Liver (tissue), 9 donors: ENCODE results near the gene ZNF443. TPM values are rescaled to one million over a fixed set of nuclear protein-coding genes. Genes with fewer than 3 reads are reported as not detected.

Experiments
- DNase-seq: peaks from one replicate; pipeline ENCODE4 v3.0.0-alpha.2; 2017; ENCODE audit warnings: low spot score
- H3K27ac ChIP-seq, 2 donors: one replicate each; pipeline ENCODE4 v1.7.0; 2013; ENCODE audit warnings: inconsistent platforms in 2 of 2, low read length in 2 of 2, control low read depth in 1 of 2, low read depth in 1 of 2, mild to moderate bottlenecking in 1 of 2
- H3K27me3 ChIP-seq, 4 donors: one replicate each; pipeline versions ENCODE4 v1.6.1 to v1.7.0; 2013; ENCODE audit warnings: low read length in 3 of 4, inconsistent platforms in 1 of 4, mild to moderate bottlenecking in 1 of 4, moderate library complexity in 1 of 4; ENCODE audit not compliant: control insufficient read depth in 4 of 4, insufficient read depth in 4 of 4
- H3K36me3 ChIP-seq, 4 donors: one replicate each; pipeline versions ENCODE4 v1.6.1 to v1.7.0; 2013; ENCODE audit warnings: low read length in 3 of 4, mild to moderate bottlenecking in 3 of 4, low read depth in 1 of 4, moderate library complexity in 1 of 4; ENCODE audit not compliant: control insufficient read depth in 4 of 4, insufficient read depth in 3 of 4
- H3K4me1 ChIP-seq, 4 donors: one replicate each; pipeline versions ENCODE4 v1.6.1 to v1.7.0; 2013; ENCODE audit warnings: low read length in 3 of 4, mild to moderate bottlenecking in 3 of 4, moderate library complexity in 1 of 4; ENCODE audit not compliant: control insufficient read depth in 4 of 4, insufficient read depth in 4 of 4
- H3K4me3 ChIP-seq, 3 donors: one replicate each; pipeline versions ENCODE4 v1.6.1 to v1.7.0; 2013; ENCODE audit warnings: low read length in 3 of 3, control low read depth in 1 of 3, low read depth in 1 of 3, mild to moderate bottlenecking in 1 of 3
- H3K9ac ChIP-seq, 2 donors: one replicate each; pipeline ENCODE4 v1.7.0; 2013; ENCODE audit warnings: low read length in 2 of 2, mild to moderate bottlenecking in 2 of 2, moderate library complexity in 2 of 2, control low read depth in 1 of 2, low read depth in 1 of 2
- H3K9me3 ChIP-seq, 4 donors: one replicate each; pipeline versions ENCODE4 v1.6.1 to v1.7.0; 2013; ENCODE audit warnings: low read length in 3 of 4; ENCODE audit not compliant: control insufficient read depth in 4 of 4
- EGR1 ChIP-seq, 2 donors: IDR thresholded peaks; 2 replicates each; pipeline ENCODE4 v1.6.1; 2016 to 2018; ENCODE audit warnings: antibody characterized with exemption in 2 of 2, low read depth in 2 of 2
- FOXA1 ChIP-seq: IDR thresholded peaks from 2 replicates; pipeline ENCODE4 v1.6.1; 2016; ENCODE audit warnings: antibody characterized with exemption
- FOXA2 ChIP-seq: IDR thresholded peaks from 2 replicates; pipeline ENCODE4 v1.6.1; 2016; ENCODE audit warnings: antibody characterized with exemption
- GABPA ChIP-seq, 2 donors: IDR thresholded peaks in 1 of 2; conservative IDR thresholded peaks in 1 of 2; 2 replicates each; pipeline ENCODE4 v1.6.1; 2016; ENCODE audit warnings: antibody characterized with exemption in 2 of 2, mild to moderate bottlenecking in 1 of 2, moderate library complexity in 1 of 2
- HNF4A ChIP-seq, 2 donors: conservative IDR thresholded peaks; 2 replicates each; pipeline ENCODE4 v1.6.1; 2016; ENCODE audit warnings: antibody characterized with exemption in 2 of 2, mild to moderate bottlenecking in 2 of 2
- HNF4G ChIP-seq: IDR thresholded peaks from 2 replicates; pipeline ENCODE4 v1.6.1; 2016; ENCODE audit warnings: antibody characterized with exemption
- JUND ChIP-seq, 2 donors: IDR thresholded peaks; 2 replicates each; pipeline ENCODE4 v1.6.1; 2016; ENCODE audit warnings: antibody characterized with exemption in 2 of 2
- NR2F2 ChIP-seq: IDR thresholded peaks from 2 replicates; pipeline ENCODE4 v1.6.1; 2016; ENCODE audit warnings: antibody characterized with exemption
- RAD21 ChIP-seq, 2 donors: IDR thresholded peaks; 2 replicates each; pipeline ENCODE4 v1.6.1; 2016; ENCODE audit warnings: antibody characterized with exemption in 2 of 2, mild to moderate bottlenecking in 2 of 2
- RXRA ChIP-seq, 2 donors: IDR thresholded peaks; 2 replicates each; pipeline ENCODE4 v1.6.1; 2017 to 2018; ENCODE audit warnings: antibody characterized with exemption in 2 of 2, mild to moderate bottlenecking in 1 of 2
- SP1 ChIP-seq: IDR thresholded peaks from 2 replicates; pipeline ENCODE4 v1.6.1; 2018; ENCODE audit warnings: antibody characterized with exemption, mild to moderate bottlenecking
- TAF1 ChIP-seq: conservative IDR thresholded peaks from 2 replicates; pipeline ENCODE4 v1.6.1; 2016; ENCODE audit warnings: antibody characterized with exemption, mild to moderate bottlenecking
- YY1 ChIP-seq: IDR thresholded peaks from 2 replicates; pipeline ENCODE4 v1.6.1; 2016; ENCODE audit warnings: antibody characterized with exemption, mild to moderate bottlenecking
- WGBS: extraction: QIAGEN DNeasy Blood & Tissue Kit; methylation state at CpG from one replicate; pipeline ENCODE4 v1.1.7; 2013; 5-methylcytosine and 5-hydroxymethylcytosine counted together
- polyA plus RNA-seq, 2 donors: library from polyadenylated mRNA; stranded (reverse) in 1 of 2; unstranded in 1 of 2; fragments of 200-250 nt in 1 of 2; fragments of >200 nt in 1 of 2; fragmentation: Nextera tagmentation in 1 of 2; extraction: Ambion mirVana in 1 of 2; gene quantifications; one replicate each; pipeline versions ENCODE4 v1.2.1 to v1.2.3, GENCODE V29; 2013 to 2015
- total RNA-seq, 2 donors: library from RNA; depleted of rRNA; stranded (reverse); fragments of >200 nt; gene quantifications; one replicate each; pipeline ENCODE4 v1.2.3, GENCODE V29; 2014
- TF ChIP-seq, protein P1 (sequence below): IDR thresholded peaks from 2 replicates; pipeline ENCODE4 v1.6.1; 2016; ENCODE audit warnings: antibody characterized with exemption
- TF ChIP-seq, protein P2 (sequence below): IDR thresholded peaks from 2 replicates; pipeline ENCODE4 v1.6.1; 2016; ENCODE audit warnings: antibody characterized with exemption
- TF ChIP-seq, protein P3 (sequence below): IDR thresholded peaks from 2 replicates; pipeline ENCODE4 v1.6.1; 2016; ENCODE audit warnings: antibody characterized with exemption, mild to moderate bottlenecking
- TF ChIP-seq, protein P4 (sequence below): IDR thresholded peaks from 2 replicates; pipeline ENCODE4 v1.6.1; 2016; ENCODE audit warnings: antibody characterized with exemption
- TF ChIP-seq, protein P5 (sequence below): fragments of 150-350 bp; IDR thresholded peaks from 2 replicates; pipeline ENCODE4 v1.5.1; 2017; ENCODE audit warnings: improper control_type of control experiment, low read depth, low read length; ENCODE audit not compliant: missing input control
- donor health status: healthy.
- donor health status: healthy.
- donor health status: healthy.
- donor health status: healthy.
- donor health status: healthy.

ZNF443 gene
- total and polyA plus RNA-seq, 4 donors = 1.1 to 7.4 (median 2.3) TPM

DNA sequence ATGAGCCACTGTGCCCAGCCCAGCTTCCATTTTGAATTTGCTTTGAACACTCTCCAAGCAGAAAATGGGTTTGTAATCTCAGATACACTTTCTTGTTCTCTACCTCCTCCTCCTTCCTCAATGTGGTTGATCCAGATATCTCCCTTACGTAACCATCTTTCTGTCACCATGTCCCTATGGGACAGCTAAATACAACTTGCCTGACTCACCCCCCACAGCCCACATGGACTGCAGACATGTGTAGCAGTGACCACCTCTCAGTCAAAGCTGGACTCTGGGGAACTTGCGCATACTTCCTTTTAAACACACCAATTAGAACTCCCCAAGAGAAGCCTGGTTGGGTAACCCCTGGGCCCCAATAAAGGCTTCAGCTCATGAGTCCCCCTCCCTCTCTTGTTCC, 28.9 kb downstream of the ZNF443 start:
- H3K27ac ChIP-seq = no peak overlapping the region
- no peak for DNase-seq
- no peak overlapping the region for H3K9ac ChIP-seq
- peaks cover 0 to 4% (median 0%) of the 10 kb centered on the region in 4 donors for H3K36me3 ChIP-seq
- 98% methylated on average over 2 of the region's 2 CpGs for WGBS
- H3K4me3 ChIP-seq = peak overlapping the region in 2 of 3 donors; percentile 8 to 42
- H3K27me3 ChIP-seq = no peaks in the 10 kb centered on the region
- H3K4me1 ChIP-seq = no peaks in the 10 kb centered on the region
- TF ChIP-seq JUND (IDR thresholded peaks at IDR 0.05) = no peak
- no peak for TF ChIP-seq FOXA1
- TF ChIP-seq FOXA2 = no peak
- no peak for TF ChIP-seq HNF4A (conservative IDR thresholded peaks at IDR 0.05)
- TF ChIP-seq TAF1 = no peak
- TF ChIP-seq SP1 = no peak
- TF ChIP-seq HNF4G = no peak
- H3K9me3 ChIP-seq = peaks cover 4 to 12% (median 5%) of the 10 kb centered on the region in 4 donors

DNA sequence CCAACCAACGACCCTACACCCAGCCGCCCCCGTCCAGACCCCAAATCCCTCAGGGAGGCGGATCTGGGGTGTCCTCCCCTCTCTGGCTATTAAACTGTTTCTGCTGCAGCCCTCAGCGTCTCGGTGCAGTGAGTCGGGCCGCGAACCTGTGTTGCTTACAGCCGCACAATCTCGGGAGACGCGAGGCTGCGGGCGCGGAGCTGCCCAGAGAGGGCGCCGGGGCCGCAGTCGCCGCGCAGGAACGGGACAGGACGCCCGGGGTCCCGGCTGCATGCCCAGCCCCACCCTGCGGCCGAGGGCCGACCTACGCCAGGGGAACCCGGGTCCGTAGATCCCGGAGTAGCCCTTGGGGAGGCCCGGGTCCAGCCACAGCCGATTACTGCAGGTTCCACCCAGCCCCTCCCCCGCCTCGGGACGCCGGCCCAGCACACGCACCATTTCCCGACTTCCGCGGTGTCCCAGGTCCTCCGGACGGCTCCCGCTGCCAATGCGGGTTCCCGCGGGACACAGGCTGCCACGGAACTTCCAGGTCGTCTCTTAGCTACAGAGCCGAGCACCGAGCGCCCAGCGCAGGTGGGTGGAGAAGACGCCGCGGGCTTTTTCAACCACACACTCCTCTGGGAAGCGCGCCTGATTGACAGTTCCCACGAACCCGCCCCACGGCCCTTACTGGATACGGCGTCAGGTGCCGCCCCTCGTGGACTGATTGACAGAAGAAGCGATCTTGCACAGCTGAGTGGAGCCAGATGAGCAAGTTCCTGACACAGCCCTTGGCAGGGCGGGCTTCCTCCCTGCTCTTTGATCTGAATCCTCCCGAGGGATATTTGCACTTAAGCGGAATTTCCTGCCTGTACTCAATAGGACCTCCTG, 40.0 kb downstream of the ZNF443 start, which contains the start of gene ZNF799:
Gene ZNF799, minus strand, starts transcription at position 639 of the 870 bp plus-strand sequence. Its CDS starts 201 bp downstream, at position 438.
- WGBS = under 1% methylated on average over 71 of the region's 71 CpGs

More for the DNA sequence above, 40.0 kb downstream of the ZNF443 start, which contains the start of gene ZNF799:
- TF ChIP-seq, protein P1, sequence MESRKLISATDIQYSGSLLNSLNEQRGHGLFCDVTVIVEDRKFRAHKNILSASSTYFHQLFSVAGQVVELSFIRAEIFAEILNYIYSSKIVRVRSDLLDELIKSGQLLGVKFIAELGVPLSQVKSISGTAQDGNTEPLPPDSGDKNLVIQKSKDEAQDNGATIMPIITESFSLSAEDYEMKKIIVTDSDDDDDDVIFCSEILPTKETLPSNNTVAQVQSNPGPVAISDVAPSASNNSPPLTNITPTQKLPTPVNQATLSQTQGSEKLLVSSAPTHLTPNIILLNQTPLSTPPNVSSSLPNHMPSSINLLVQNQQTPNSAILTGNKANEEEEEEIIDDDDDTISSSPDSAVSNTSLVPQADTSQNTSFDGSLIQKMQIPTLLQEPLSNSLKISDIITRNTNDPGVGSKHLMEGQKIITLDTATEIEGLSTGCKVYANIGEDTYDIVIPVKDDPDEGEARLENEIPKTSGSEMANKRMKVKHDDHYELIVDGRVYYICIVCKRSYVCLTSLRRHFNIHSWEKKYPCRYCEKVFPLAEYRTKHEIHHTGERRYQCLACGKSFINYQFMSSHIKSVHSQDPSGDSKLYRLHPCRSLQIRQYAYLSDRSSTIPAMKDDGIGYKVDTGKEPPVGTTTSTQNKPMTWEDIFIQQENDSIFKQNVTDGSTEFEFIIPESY = peak; percentile 75
- TF ChIP-seq GABPA (IDR thresholded peaks at IDR 0.05 in 1 of 2, conservative IDR thresholded peaks at IDR 0.05 in 1 of 2) (peak; percentile 39 to 89), YY1 (peak; percentile 28), RXRA (IDR thresholded peaks at IDR 0.05) (peak; percentile 64 to 67), FOXA1 (peak; percentile 33), SP1 (peak; percentile 72), TAF1 (peak; percentile 18), HNF4G (no peak), RAD21 (IDR thresholded peaks at IDR 0.05) (peak; percentile 44 to 63), EGR1 (IDR thresholded peaks at IDR 0.05; ENCODE audit: low read depth in 2 of 2) (peak in 1 of 2 donors; percentile 67), HNF4A (conservative IDR thresholded peaks at IDR 0.05) (peak; percentile 53 to 66), FOXA2 (no peak), JUND (IDR thresholded peaks at IDR 0.05) (peak; percentile 36 to 39), NR2F2 (peak; percentile 76)
- TF ChIP-seq, protein P2, sequence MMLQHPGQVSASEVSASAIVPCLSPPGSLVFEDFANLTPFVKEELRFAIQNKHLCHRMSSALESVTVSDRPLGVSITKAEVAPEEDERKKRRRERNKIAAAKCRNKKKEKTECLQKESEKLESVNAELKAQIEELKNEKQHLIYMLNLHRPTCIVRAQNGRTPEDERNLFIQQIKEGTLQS = peak; percentile 36
- TF ChIP-seq, protein P3, sequence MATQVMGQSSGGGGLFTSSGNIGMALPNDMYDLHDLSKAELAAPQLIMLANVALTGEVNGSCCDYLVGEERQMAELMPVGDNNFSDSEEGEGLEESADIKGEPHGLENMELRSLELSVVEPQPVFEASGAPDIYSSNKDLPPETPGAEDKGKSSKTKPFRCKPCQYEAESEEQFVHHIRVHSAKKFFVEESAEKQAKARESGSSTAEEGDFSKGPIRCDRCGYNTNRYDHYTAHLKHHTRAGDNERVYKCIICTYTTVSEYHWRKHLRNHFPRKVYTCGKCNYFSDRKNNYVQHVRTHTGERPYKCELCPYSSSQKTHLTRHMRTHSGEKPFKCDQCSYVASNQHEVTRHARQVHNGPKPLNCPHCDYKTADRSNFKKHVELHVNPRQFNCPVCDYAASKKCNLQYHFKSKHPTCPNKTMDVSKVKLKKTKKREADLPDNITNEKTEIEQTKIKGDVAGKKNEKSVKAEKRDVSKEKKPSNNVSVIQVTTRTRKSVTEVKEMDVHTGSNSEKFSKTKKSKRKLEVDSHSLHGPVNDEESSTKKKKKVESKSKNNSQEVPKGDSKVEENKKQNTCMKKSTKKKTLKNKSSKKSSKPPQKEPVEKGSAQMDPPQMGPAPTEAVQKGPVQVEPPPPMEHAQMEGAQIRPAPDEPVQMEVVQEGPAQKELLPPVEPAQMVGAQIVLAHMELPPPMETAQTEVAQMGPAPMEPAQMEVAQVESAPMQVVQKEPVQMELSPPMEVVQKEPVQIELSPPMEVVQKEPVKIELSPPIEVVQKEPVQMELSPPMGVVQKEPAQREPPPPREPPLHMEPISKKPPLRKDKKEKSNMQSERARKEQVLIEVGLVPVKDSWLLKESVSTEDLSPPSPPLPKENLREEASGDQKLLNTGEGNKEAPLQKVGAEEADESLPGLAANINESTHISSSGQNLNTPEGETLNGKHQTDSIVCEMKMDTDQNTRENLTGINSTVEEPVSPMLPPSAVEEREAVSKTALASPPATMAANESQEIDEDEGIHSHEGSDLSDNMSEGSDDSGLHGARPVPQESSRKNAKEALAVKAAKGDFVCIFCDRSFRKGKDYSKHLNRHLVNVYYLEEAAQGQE = peak; percentile 54
- TF ChIP-seq, protein P4, sequence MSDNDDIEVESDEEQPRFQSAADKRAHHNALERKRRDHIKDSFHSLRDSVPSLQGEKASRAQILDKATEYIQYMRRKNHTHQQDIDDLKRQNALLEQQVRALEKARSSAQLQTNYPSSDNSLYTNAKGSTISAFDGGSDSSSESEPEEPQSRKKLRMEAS = peak; percentile 89
- TF ChIP-seq, protein P5, sequence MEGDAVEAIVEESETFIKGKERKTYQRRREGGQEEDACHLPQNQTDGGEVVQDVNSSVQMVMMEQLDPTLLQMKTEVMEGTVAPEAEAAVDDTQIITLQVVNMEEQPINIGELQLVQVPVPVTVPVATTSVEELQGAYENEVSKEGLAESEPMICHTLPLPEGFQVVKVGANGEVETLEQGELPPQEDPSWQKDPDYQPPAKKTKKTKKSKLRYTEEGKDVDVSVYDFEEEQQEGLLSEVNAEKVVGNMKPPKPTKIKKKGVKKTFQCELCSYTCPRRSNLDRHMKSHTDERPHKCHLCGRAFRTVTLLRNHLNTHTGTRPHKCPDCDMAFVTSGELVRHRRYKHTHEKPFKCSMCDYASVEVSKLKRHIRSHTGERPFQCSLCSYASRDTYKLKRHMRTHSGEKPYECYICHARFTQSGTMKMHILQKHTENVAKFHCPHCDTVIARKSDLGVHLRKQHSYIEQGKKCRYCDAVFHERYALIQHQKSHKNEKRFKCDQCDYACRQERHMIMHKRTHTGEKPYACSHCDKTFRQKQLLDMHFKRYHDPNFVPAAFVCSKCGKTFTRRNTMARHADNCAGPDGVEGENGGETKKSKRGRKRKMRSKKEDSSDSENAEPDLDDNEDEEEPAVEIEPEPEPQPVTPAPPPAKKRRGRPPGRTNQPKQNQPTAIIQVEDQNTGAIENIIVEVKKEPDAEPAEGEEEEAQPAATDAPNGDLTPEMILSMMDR = peak; percentile 4
- H3K36me3 ChIP-seq = no peaks in the 10 kb centered on the region
- peak; percentile 91 for DNase-seq
- peaks cover 0 to 6% (median 2%) of the 10 kb centered on the region in 4 donors for H3K4me1 ChIP-seq
- H3K9me3 ChIP-seq = peaks cover 0 to under 1% (median 0%) of the 10 kb centered on the region in 4 donors
- peak within 1 kb of the TSS; percentile 82 to 83 for H3K27ac ChIP-seq
- peak within 1 kb of the TSS; percentile 66 to 86 for H3K9ac ChIP-seq
- H3K27me3 ChIP-seq = no peaks in the 10 kb centered on the region
- peak within 1 kb of the TSS; percentile 66 to 71 (median 70) for H3K4me3 ChIP-seq
